Activated naive CD4-positive, alpha-beta T cell treated with anti-CD3 and anti-CD28 coated beads, Interleukin-2, amount 10 ng/mL, durations not matched to agents 7 days and 5 days (primary cell): ENCODE data around the gene CMTM8.

Experiments
- CTCF ChIA-PET: fragments of 350-600 bp; sonication (Branson Sonifier 250); formaldehyde crosslinking; loops from one replicate; lab custom pipeline; 2021; ENCODE audit warnings: antibody characterized with exemption; lab: Charles Lee
- DNase-seq: peaks from one replicate; pipeline ENCODE4 v3.0.0-alpha.2; 2020
- H3K27ac Mint-ChIP-seq: one replicate; pipeline ENCODE4 v1.8.0; 2021; ENCODE audit warnings: mild to moderate bottlenecking, moderate library complexity, mixed read lengths
- H3K27me3 Mint-ChIP-seq: one replicate; pipeline ENCODE4 v1.8.0; 2021; ENCODE audit warnings: mild to moderate bottlenecking, mixed read lengths
- H3K36me3 Mint-ChIP-seq: one replicate; pipeline ENCODE4 v1.8.0; 2021; ENCODE audit warnings: mixed read lengths
- H3K4me1 Mint-ChIP-seq: one replicate; pipeline ENCODE4 v1.8.0; 2021; ENCODE audit warnings: mixed read lengths
- H3K4me3 Mint-ChIP-seq: one replicate; pipeline ENCODE4 v1.8.0; 2021; ENCODE audit warnings: mild to moderate bottlenecking, moderate library complexity, mixed read lengths
- H3K9me3 Mint-ChIP-seq: one replicate; pipeline ENCODE4 v1.8.0; 2021; ENCODE audit warnings: mixed read lengths

The CMTM8 gene

DNA sequence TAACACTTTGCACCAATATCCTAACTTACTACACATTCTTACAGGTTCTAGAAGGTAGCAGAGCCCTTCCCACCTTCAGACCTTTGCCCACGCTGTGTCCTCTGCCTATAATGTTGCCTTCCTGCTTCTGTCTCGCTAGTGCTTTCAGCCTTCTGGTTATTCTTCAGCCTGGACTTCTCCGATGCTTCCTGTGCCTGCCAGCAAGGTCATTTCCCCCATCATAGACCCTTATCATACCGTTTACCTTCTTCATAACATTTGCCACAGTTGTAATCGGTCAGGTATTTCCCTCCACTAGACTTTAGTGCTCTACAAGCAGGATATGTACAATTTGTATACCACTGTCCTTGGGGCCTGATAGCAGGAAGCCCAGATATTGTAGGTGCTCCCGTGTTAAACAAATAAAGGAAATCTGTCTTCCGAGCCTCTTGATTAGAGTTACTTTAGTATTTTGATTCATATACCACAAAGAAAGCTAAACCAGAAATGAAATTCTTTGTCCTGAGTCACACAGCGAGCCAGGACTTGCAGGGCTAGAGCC lies 117.3 kb downstream of the CMTM8 start:
- H3K27ac Mint-ChIP-seq, result no peak overlapping the region
- H3K36me3 Mint-ChIP-seq, result no peaks in the 10 kb centered on the region
- H3K9me3 Mint-ChIP-seq, result no peaks in the 10 kb centered on the region
- CTCF ChIA-PET, result no interaction called here
- no peak for DNase-seq
- no peak overlapping the region for H3K4me3 Mint-ChIP-seq
- H3K27me3 Mint-ChIP-seq, result no peaks in the 10 kb centered on the region
- no peaks in the 10 kb centered on the region for H3K4me1 Mint-ChIP-seq

DNA sequence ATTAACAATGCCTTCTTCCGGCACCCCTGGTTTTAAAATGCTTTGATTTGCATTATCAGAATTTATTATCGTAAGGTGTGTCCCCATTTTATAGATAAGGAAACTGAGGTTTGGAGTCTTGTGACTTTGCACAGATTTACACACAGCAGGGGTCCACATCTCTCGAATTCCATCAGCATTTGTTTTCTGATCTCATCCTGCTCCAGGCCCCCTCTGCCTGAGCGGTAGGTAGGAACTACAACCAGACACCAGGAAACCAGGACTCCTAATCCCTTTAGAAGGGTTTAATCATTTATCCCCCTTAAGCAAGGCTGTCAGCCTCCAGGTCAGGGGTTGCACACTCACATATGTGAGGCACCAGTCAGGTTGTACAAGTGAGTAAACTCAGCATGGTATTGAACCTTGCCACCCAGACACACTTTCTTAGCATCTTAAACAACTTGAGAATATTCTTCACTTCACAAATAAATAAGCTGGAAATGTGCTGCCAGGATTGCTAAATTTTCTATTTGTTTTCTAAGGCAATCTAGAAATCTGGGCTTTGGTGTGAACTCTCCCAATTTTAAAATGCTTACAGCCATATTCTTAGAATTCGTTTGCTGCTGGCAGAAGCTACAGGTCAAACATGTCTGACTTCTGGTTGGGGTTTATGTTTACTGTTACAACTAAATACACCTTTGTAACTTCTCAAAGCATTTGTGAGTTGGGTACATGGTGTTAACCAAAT lies 121.4 kb downstream of the CMTM8 start:
- Mint-ChIP-seq H3K4me1 (no peaks in the 10 kb centered on the region), H3K9me3 (no peaks in the 10 kb centered on the region), H3K4me3 (no peak overlapping the region), H3K36me3 (no peaks in the 10 kb centered on the region), H3K27me3 (no peaks in the 10 kb centered on the region), H3K27ac (no peak overlapping the region)
- CTCF ChIA-PET, result no interaction called here
- DNase-seq, result no peak

DNA sequence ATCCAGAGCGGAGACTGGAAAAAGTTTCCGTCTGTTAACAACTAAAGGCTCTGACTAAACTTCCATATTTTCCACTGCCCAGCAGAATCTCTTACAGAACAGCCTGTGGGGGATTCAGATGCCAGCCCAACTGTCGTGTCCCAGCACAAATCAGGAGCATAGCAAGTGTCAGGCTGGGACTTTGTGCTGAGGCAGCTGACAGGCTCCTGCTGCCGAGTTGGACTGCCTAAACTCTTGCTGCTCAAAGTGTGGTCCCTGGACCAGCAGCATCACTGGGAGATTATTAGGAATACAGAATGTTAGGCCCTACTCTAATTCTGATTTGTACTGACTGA lies 122.0 kb downstream of the CMTM8 start:
- Mint-ChIP-seq H3K27me3 (no peaks in the 10 kb centered on the region), H3K4me1 (no peaks in the 10 kb centered on the region), H3K36me3 (no peaks in the 10 kb centered on the region), H3K9me3 (no peaks in the 10 kb centered on the region), H3K27ac (no peak overlapping the region), H3K4me3 (no peak overlapping the region)
- CTCF ChIA-PET, result no interaction called here
- DNase-seq, result no peak

DNA sequence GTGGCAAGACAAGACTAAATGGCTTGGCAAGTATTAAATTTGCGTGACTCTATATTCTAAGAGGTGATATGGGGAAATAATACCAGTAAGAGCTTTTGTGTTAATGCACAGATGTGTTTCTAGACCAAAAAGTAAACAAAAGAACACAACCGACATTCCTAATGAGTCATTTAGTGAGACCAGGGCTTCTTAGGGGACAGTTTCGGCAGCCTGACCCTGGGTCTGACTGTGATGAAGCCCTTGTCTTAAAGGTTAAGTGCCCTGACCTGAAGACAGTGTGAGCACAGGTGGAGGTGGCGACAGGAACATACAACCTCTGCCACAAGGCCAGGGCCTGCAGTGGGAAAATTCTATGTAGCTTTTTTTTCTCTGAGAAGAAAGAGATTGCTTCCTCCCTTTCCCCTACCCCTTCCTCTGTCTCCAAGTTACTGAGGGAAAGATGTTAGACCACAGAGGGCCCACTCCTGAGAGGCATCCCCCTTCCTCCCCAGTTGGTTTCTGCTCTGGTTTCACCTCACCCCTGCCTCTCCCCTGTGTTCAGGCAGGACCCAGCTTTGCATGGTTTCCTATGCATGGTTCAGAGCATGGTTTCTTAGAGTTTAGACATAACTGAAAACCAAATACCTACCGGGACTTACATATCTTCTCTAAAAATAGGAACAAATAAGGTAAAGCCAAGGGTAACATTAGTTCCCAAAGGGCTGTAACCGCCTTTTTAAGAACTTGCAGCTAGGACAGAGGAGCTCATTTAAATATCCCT lies 128.3 kb downstream of the CMTM8 start:
- H3K36me3 Mint-ChIP-seq, result no peaks in the 10 kb centered on the region
- H3K27me3 Mint-ChIP-seq, result no peaks in the 10 kb centered on the region
- H3K4me3 Mint-ChIP-seq, result no peak overlapping the region
- no peaks in the 10 kb centered on the region for H3K9me3 Mint-ChIP-seq
- no peak for DNase-seq
- peaks cover 23% of the 10 kb centered on the region for H3K4me1 Mint-ChIP-seq
- CTCF ChIA-PET, result interaction anchor here (1.3 to 3.2 kb wide), 2 partner anchors 9 to 190 kb away, joined by 3 to 19 read pairs; no protein-coding TSS in a partner anchor
- H3K27ac Mint-ChIP-seq, result no peak overlapping the region

DNA sequence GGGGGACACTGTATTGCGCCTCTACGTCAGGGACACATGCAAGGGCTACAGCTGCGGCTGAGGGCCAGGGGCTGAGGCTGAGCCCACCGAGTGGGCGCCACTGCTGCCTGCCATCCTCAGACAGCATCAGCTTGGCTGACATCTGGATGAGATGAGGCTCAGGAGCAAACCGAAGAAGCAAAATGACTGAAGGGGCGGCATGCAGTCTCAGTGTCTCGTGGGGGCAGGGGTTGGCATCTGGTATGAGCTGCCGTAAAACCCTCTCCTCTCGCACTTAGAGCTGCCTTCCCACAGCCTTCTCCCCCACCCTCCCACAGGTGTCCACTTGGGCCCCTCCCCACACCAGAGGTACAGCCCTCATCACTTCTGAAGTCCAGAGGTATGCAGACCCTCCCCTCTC lies 129.0 kb downstream of the CMTM8 start:
- Mint-ChIP-seq H3K27ac (no peak overlapping the region), H3K36me3 (no peaks in the 10 kb centered on the region), H3K9me3 (no peaks in the 10 kb centered on the region), H3K27me3 (no peaks in the 10 kb centered on the region), H3K4me3 (no peak overlapping the region), H3K4me1 (peaks cover 29% of the 10 kb centered on the region)
- DNase-seq, result no peak
- CTCF ChIA-PET, result interaction anchor here (1.3 to 3.2 kb wide), 2 partner anchors 8 to 191 kb away, joined by 3 to 19 read pairs; no protein-coding TSS in a partner anchor

DNA sequence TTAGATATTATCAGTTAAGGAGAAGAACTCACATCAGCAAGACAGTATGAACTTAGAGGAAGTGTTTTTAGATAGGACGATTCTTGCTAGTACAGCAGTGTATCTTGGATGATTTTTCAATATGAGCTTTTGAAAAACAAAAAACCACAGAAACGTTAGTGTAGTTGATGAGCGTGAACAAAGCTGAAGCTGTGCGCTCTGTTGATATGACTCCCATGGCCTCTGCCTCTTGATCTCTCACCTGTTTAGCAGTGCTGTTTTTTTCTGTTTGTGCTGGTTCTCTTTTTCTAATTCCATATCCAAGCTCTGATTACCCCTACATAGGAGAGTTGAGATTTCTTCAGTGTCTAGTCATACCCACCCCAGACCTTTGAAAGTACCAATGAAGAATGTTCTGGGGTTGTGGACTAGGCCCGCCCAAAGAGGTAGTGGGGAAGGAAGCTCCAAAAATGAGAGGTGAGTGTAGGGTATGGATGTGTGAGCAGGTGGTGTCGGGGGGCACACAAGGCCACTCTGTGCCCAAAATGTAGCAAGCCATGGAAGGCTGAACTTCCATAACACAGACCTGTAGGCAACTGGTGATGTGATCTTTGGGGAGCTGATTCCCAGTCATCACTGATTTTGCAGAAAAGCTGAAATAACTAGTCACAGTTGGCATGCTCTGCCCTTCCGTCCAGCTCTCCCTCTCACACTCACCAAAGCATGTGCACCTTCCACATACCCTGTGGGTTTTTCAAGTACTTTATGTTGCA lies 133.2 kb downstream of the CMTM8 start:
- no peak overlapping the region for H3K4me3 Mint-ChIP-seq
- CTCF ChIA-PET, result interaction anchor here (0.8 to 6.9 kb wide), 15 partner anchors 11 to 194 kb away, joined by 3 to 123 read pairs (median 4); no protein-coding TSS in a partner anchor

DNA sequence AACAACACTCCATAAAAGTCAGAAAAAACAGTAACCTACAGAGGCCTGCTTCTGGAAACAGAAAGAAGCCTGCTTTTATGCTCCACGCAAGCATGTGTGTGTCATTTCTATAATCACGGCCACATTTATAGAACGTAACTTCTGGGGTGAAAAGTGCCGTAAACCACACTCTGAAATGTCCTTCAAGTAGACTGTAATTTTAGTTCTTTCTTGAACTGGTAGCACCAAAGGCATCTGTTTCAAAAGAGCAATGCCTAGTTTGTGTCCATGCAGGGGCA lies 133.7 kb downstream of the CMTM8 start:
- no peaks in the 10 kb centered on the region for H3K36me3 Mint-ChIP-seq
- CTCF ChIA-PET, result interaction anchor here (0.8 to 6.9 kb wide), 10 partner anchors 11 to 195 kb away, joined by 3 to 123 read pairs (median 4); no protein-coding TSS in a partner anchor
- no peak for DNase-seq
- no peaks in the 10 kb centered on the region for H3K27me3 Mint-ChIP-seq
- peaks cover 38% of the 10 kb centered on the region for H3K4me1 Mint-ChIP-seq
- H3K4me3 Mint-ChIP-seq, result no peak overlapping the region
- H3K27ac Mint-ChIP-seq, result peak overlapping the region; percentile 91
- no peaks in the 10 kb centered on the region for H3K9me3 Mint-ChIP-seq

More for the DNA sequence above, 133.2 kb downstream of the CMTM8 start:
- Mint-ChIP-seq H3K36me3 (no peaks in the 10 kb centered on the region), H3K9me3 (no peaks in the 10 kb centered on the region), H3K4me1 (peaks cover 43% of the 10 kb centered on the region), H3K27ac (peak overlapping the region; percentile 91), H3K27me3 (no peaks in the 10 kb centered on the region)
- peak; percentile 36 for DNase-seq

DNA sequence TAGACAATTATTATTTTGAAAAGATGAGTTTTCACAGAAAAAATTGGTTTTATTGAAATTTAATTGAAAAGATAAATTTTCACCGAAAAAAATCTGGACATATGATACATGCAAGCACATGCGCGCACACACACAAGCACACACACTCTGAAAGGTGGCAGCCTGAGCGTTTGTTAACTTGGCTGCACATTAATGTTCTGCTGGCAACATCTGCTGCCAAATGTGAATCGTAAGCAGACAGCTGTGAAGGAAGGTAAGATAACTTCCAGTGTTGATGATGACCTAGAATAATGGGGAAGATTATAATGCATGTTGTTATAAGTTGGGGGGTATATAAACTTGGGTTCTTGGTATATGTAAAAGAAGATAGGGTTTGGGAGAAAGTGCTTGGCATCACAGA lies 134.8 kb downstream of the CMTM8 start:
- CTCF ChIA-PET, result interaction anchor here (0.8 to 6.9 kb wide), 7 partner anchors 8 to 133 kb away, joined by 3 to 123 read pairs (median 19); partner anchors contain the start of genes CMTM6 and CMTM7
- no peaks in the 10 kb centered on the region for H3K9me3 Mint-ChIP-seq
- DNase-seq, result no peak
- H3K27me3 Mint-ChIP-seq, result no peaks in the 10 kb centered on the region
- H3K36me3 Mint-ChIP-seq, result no peaks in the 10 kb centered on the region
- H3K27ac Mint-ChIP-seq, result no peak overlapping the region
- no peak overlapping the region for H3K4me3 Mint-ChIP-seq
- peaks cover 35% of the 10 kb centered on the region for H3K4me1 Mint-ChIP-seq

DNA sequence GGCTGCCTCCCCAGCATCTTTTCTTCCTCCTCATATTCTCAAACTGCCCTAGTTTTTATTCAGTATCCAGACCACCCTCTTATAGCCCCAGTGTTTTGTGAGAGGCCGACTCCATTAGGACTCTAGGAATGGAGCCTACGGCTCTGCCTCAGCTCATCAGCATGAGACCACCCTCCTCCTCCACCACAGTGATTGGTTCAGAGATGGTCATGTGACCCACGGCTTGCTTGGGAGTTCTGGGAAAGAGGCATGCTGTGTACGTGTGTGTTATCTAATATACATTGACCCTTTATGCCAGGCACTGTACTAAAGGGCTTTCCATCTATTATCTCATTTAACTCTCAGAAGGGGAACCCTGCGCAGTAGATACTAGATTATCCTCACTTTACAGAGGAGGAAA lies 135.4 kb downstream of the CMTM8 start:
- no peak for DNase-seq
- Mint-ChIP-seq H3K27ac (no peak overlapping the region), H3K4me1 (peaks cover 35% of the 10 kb centered on the region), H3K36me3 (no peaks in the 10 kb centered on the region), H3K9me3 (no peaks in the 10 kb centered on the region), H3K4me3 (no peak overlapping the region), H3K27me3 (no peaks in the 10 kb centered on the region)
- CTCF ChIA-PET, result interaction anchor here (0.8 to 6.9 kb wide), 14 partner anchors 8 to 202 kb away, joined by 3 to 123 read pairs (median 6); partner anchors contain the start of genes CMTM6 and CMTM7

DNA sequence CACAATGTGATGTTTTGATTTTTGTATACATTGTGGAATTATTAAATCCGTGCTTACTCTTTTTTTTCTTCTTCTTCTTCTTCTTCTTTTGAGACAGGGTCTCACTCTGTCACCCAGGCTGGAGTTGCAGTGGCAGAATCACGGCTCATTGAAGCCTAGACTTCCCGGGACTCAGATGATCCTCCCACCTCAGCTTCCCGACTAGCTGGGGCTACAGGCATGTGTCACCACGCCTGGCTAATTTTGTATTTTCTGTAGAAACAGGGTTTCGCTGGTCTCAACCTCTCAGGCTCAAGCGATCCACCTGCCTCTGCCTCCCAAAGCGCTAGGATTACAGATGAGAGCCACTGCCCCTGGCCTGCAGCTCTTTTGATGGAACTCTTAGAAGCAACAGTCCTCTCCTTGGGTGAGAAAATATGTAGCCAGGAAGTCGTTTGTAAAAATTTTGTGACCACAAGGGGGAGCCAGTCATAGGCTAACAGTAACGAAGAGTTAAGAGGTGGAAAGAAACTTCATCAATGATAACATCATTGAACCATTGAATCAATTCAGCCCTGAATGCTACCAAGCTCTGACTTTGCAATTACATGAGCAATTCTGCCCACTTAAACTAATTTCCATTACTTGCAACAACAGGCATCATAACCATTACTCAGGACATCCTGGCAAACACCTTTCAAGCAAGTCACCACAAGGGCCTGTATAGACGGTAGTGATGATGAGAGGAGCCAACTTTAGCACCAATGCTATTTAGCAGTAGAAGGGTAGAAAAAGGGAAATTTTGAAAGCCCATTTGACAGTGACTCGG lies 136.5 kb downstream of the CMTM8 start:
- DNase-seq, result peak; percentile 77
- CTCF ChIA-PET, result interaction anchor here (0.6 to 6.9 kb wide), 36 partner anchors 7 to 203 kb away, joined by 3 to 123 read pairs (median 5); partner anchors contain the start of genes CMTM6 and CMTM7
- Mint-ChIP-seq H3K9me3 (no peaks in the 10 kb centered on the region), H3K27me3 (no peaks in the 10 kb centered on the region), H3K36me3 (no peaks in the 10 kb centered on the region), H3K27ac (peak overlapping the region; percentile 34), H3K4me3 (no peak overlapping the region), H3K4me1 (peaks cover 35% of the 10 kb centered on the region)

DNA sequence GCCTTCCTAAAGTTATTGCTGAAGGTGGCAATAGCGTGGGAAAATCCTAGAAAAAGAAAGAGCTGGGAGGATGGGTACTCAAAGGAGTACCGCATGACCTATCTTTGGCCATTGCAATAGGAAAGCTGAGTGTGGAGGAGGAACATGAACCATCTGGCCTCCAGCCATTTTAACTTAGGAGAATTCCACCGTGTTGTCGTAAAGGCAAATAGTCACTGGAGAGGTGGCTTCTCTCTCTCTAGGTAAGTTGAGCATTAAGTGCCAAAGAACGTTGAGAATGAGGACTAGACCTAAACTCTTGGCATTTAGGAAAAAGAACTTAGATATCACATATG lies 137.1 kb downstream of the CMTM8 start:
- no peaks in the 10 kb centered on the region for H3K27me3 Mint-ChIP-seq
- no peak for DNase-seq
- CTCF ChIA-PET, result interaction anchor here (0.6 to 6.9 kb wide), 27 partner anchors 8 to 126 kb away, joined by 3 to 123 read pairs (median 5); partner anchors contain the start of genes CMTM6 and CMTM7

DNA sequence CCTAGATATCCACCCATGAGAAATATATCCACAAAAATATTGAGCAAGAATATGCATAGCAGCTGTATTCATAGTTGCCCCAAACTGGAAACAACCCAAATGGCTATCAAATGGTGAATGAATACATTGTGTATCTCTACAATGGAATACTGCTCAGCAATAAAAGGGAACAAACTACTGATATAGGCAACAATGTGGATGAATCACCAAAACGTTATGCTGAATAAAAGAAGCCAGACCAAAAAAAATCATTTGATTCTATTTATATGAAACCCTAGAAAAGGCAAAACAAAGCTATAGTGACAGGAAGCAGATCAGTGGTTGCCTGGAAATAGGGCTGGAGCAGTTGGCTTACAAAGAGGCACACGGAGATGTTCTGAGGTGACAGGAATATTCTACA lies 137.6 kb downstream of the CMTM8 start:
- no peak for DNase-seq
- Mint-ChIP-seq H3K36me3 (no peaks in the 10 kb centered on the region), H3K9me3 (no peaks in the 10 kb centered on the region), H3K27me3 (peaks cover 3% of the 10 kb centered on the region), H3K4me3 (no peak overlapping the region), H3K4me1 (peaks cover 29% of the 10 kb centered on the region), H3K27ac (no peak overlapping the region)
- CTCF ChIA-PET, result interaction anchor here (0.6 to 6.9 kb wide), 19 partner anchors 10 to 199 kb away, joined by 3 to 123 read pairs (median 6); partner anchors contain the start of genes CMTM6 and CMTM7

More for the DNA sequence above, 137.1 kb downstream of the CMTM8 start:
- no peak overlapping the region for H3K27ac Mint-ChIP-seq
- H3K4me3 Mint-ChIP-seq, result no peak overlapping the region
- no peaks in the 10 kb centered on the region for H3K9me3 Mint-ChIP-seq
- peaks cover 32% of the 10 kb centered on the region for H3K4me1 Mint-ChIP-seq
- no peaks in the 10 kb centered on the region for H3K36me3 Mint-ChIP-seq

DNA sequence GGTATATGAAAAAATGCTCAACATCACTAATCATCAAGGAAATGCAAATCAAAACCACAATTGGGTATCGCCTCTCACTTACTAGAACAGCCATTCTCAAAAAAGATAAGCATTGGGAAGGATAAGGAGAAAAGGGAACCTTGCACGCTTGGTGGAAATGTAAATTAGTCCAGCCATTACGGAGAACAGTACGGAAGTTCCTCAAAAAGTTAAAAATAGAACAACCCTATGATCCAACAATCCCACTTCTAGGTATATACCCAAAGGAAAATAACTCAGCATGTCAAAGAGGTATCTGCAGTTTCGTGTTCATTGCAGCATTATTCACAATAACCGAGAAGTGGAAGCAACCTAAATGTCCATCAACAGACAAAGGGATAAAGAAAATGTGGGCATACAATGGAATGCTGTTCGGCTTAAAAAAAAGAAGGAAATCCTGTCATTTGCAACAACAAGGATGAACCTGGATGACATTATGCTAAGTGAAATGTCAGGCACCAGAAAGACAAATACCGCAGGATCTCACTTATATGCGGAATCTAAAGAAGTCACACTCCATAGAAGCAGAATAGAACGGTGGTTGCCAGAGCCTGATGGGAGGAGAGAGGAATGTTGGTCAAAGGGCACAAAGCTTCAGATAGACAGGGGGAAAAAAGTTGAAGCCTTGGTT lies 141.5 kb downstream of the CMTM8 start:
- Mint-ChIP-seq H3K4me1 (peaks cover 10% of the 10 kb centered on the region), H3K36me3 (no peaks in the 10 kb centered on the region), H3K27me3 (peaks cover 10% of the 10 kb centered on the region), H3K27ac (no peak overlapping the region), H3K9me3 (no peaks in the 10 kb centered on the region), H3K4me3 (no peak overlapping the region)
- CTCF ChIA-PET, result no interaction called here
- DNase-seq, result no peak
